H1 (cell line): ENCODE data around the gene DCTN5. TPM values are rescaled to one million over a fixed set of nuclear protein-coding genes. Genes with fewer than 3 reads are reported as not detected.
"Not testable (repeated sequence)": the region's sequence is repeated elsewhere in the genome, so short reads cannot be mapped to it uniquely, and the experiment has no call there.

Experiments
- CTCF ChIA-PET: fragments of 300-600 bp; sonication (Branson Sonifier 250); formaldehyde crosslinking; loops from one replicate; lab custom pipeline; 2021; ENCODE audit not compliant: partially characterized antibody; lab: Charles Lee
- POLR2A ChIA-PET: fragments of 300-600 bp; sonication (Branson Sonifier 250); formaldehyde crosslinking; loops from one replicate; lab custom pipeline; 2021; ENCODE audit warnings: inconsistent platforms; ENCODE audit not compliant: partially characterized antibody; lab: Charles Lee
- DNase-seq, 2 experiments: peaks; one replicate each; pipeline versions ENCODE4 v3.0.0 to v3.0.0-alpha.2; 2010 to 2022; ENCODE audit warnings: low spot score in 2 of 2, low read depth in 1 of 2, mixed read lengths in 1 of 2
- FAIRE-seq: peaks from 2 replicates; lab custom pipeline; 2011; peaks lifted over from hg19 to GRCh38; lab: Jason Lieb, UNC
- H2AFZ ChIP-seq: 2 replicates; pipeline ENCODE4 v1.8.1; 2012; ENCODE audit warnings: low read length, inconsistent platforms
- H2AK5ac ChIP-seq: 2 replicates; pipeline ENCODE4 v1.6.1; 2013; ENCODE audit warnings: low read depth, low read length
- H2BK120ac ChIP-seq: replicated peaks from 2 replicates; pipeline ENCODE3; 2013; ENCODE audit warnings: low read depth, low read length, inconsistent platforms
- H2BK12ac ChIP-seq: 2 replicates; pipeline ENCODE4 v1.6.1; 2013; ENCODE audit warnings: low read depth, low read length
- H2BK15ac ChIP-seq: 2 replicates; pipeline ENCODE4 v1.6.1; 2013; ENCODE audit warnings: low read length
- H2BK20ac ChIP-seq: 2 replicates; pipeline ENCODE4 v1.6.1; 2013; ENCODE audit warnings: low read length
- H2BK5ac ChIP-seq: 2 replicates; pipeline ENCODE4 v1.6.1; 2013; ENCODE audit warnings: low read depth, low read length
- H3K14ac ChIP-seq: 2 replicates; pipeline ENCODE4 v1.6.1; 2013; ENCODE audit warnings: inconsistent platforms; ENCODE audit not compliant: insufficient read length
- H3K18ac ChIP-seq: 2 replicates; pipeline ENCODE4 v1.6.1; 2013; ENCODE audit warnings: low read length; ENCODE audit errors: extremely low read depth
- H3K23ac ChIP-seq: 2 replicates; pipeline ENCODE4 v1.6.1; 2013; ENCODE audit warnings: inconsistent platforms; ENCODE audit not compliant: insufficient read length
- H3K23me2 ChIP-seq: 2 replicates; pipeline ENCODE4 v1.6.1; 2013; ENCODE audit warnings: low read depth, low read length
- H3K27ac ChIP-seq: 2 replicates; pipeline ENCODE4 v1.6.1; 2011; ENCODE audit warnings: low read depth, low read length, inconsistent platforms
- H3K27me3 ChIP-seq, 4 experiments: replicated peaks in 1 of 4; 1 replicate in 1 of 4; 2 replicates in 3 of 4; pipeline versions ENCODE4 v1.6.1 to v1.8.1; 2011 to 2013; ENCODE audit warnings: low read length in 3 of 4, mild to moderate bottlenecking in 3 of 4, inconsistent platforms in 2 of 4, mixed read lengths in 2 of 4, moderate library complexity in 1 of 4; ENCODE audit not compliant: control insufficient read depth in 3 of 4, insufficient read depth in 3 of 4; ENCODE audit errors: extremely low read depth in 1 of 4
- H3K36me3 ChIP-seq, 4 experiments: 2 replicates each; pipeline versions ENCODE4 v1.6.1 to v1.8.1; 2011 to 2013; ENCODE audit warnings: mild to moderate bottlenecking in 4 of 4, low read length in 3 of 4, moderate library complexity in 2 of 4, control low read depth in 1 of 4, inconsistent platforms in 1 of 4; ENCODE audit not compliant: insufficient read depth in 4 of 4, control insufficient read depth in 2 of 4
- H3K4ac ChIP-seq: replicated peaks from 2 replicates; pipeline ENCODE3; 2013; ENCODE audit warnings: low read length, low read depth, mixed read lengths, inconsistent platforms; ENCODE audit not compliant: insufficient read length
- H3K4me1 ChIP-seq, 4 experiments: replicated peaks in 1 of 4; 1 replicate in 1 of 4; 2 replicates in 3 of 4; pipeline versions ENCODE4 v1.6.1 to v1.8.1; 2011 to 2013; ENCODE audit warnings: low read length in 3 of 4, inconsistent platforms in 2 of 4, mixed read lengths in 1 of 4; ENCODE audit not compliant: insufficient read depth in 4 of 4, control insufficient read depth in 3 of 4
- H3K4me2 ChIP-seq, 2 experiments: 2 replicates each; pipeline versions ENCODE4 v1.6.1 to v1.8.1; 2011 to 2013; ENCODE audit warnings: low read depth in 2 of 2, low read length in 2 of 2, control low read depth in 1 of 2, inconsistent platforms in 1 of 2, mild to moderate bottlenecking in 1 of 2; ENCODE audit not compliant: insufficient read depth in 1 of 2
- H3K4me3 ChIP-seq, 4 experiments: fragments of 200-600, 300-600 bp in 1 of 4; sonication (generic), shearing (Covaris generic), sonication (Bioruptor Twin) in 1 of 4; 2 replicates each; pipeline versions ENCODE4 v1.5.1 to v1.8.1; 2011 to 2016; ENCODE audit warnings: low read length in 4 of 4, low read depth in 3 of 4, control low read depth in 2 of 4, inconsistent platforms in 2 of 4, mild to moderate bottlenecking in 2 of 4, mixed read lengths in 1 of 4, moderate library complexity in 1 of 4; ENCODE audit not compliant: insufficient read depth in 2 of 4; ENCODE audit errors: extremely low read depth in 1 of 4
- H3K56ac ChIP-seq: replicated peaks from 2 replicates; pipeline ENCODE3; 2013; ENCODE audit warnings: low read depth, mild to moderate bottlenecking, mixed read lengths, low read length, inconsistent platforms; ENCODE audit not compliant: insufficient read length
- H3K79me1 ChIP-seq: 2 replicates; pipeline ENCODE4 v1.6.1; 2013; ENCODE audit warnings: low read depth, low read length, control low read depth
- H3K79me2 ChIP-seq, 2 experiments: 2 replicates each; pipeline versions ENCODE4 v1.6.1 to v1.8.1; 2012 to 2013; ENCODE audit warnings: low read length in 2 of 2, mild to moderate bottlenecking in 2 of 2, inconsistent platforms in 1 of 2; ENCODE audit not compliant: insufficient read depth in 2 of 2, control insufficient read depth in 1 of 2
- H3K9ac ChIP-seq, 4 experiments: replicated peaks in 1 of 4; 1 replicate in 1 of 4; 2 replicates in 3 of 4; pipeline versions ENCODE4 v1.6.1 to v1.8.1; 2011 to 2013; ENCODE audit warnings: low read depth in 3 of 4, low read length in 3 of 4, control low read depth in 2 of 4, mild to moderate bottlenecking in 2 of 4, moderate library complexity in 2 of 4, inconsistent platforms in 1 of 4; ENCODE audit errors: extremely low read depth in 1 of 4
- H3K9me3 ChIP-seq, 2 experiments: 2 replicates each; pipeline versions ENCODE4 v1.6.1 to v1.8.1; 2012 to 2013; ENCODE audit warnings: mild to moderate bottlenecking in 2 of 2, moderate library complexity in 2 of 2, control low read depth in 1 of 2, inconsistent platforms in 1 of 2, low read depth in 1 of 2, low read length in 1 of 2, mixed read lengths in 1 of 2; ENCODE audit not compliant: insufficient read depth in 2 of 2
- H4K20me1 ChIP-seq, 2 experiments: replicated peaks in 1 of 2; 2 replicates each; pipeline versions ENCODE3 to v1.8.1; 2011 to 2013; ENCODE audit warnings: inconsistent platforms in 2 of 2, low read length in 2 of 2, mild to moderate bottlenecking in 1 of 2; ENCODE audit not compliant: insufficient read depth in 2 of 2, control insufficient read depth in 1 of 2
- H4K5ac ChIP-seq: 2 replicates; pipeline ENCODE4 v1.6.1; 2013; ENCODE audit warnings: low read length, low read depth, mixed read lengths, inconsistent platforms; ENCODE audit not compliant: insufficient read length
- H4K8ac ChIP-seq: 2 replicates; pipeline ENCODE4 v1.8.0; 2013; ENCODE audit warnings: mild to moderate bottlenecking, moderate library complexity, low read length, inconsistent platforms; ENCODE audit not compliant: insufficient read depth; ENCODE audit errors: extremely low read depth
- H4K91ac ChIP-seq: replicated peaks from 2 replicates; pipeline ENCODE3; 2013; ENCODE audit warnings: low read length, mixed read lengths, inconsistent platforms; ENCODE audit not compliant: insufficient read length
- WGBS, 2 experiments: shearing (Covaris generic) in 1 of 2; methylation state at CpG; one replicate each; pipeline versions ENCODE4 v1.1.6 to v1.1.7; 2013 to 2015; ENCODE audit warnings: low lambda C conversion rate in 2 of 2, mixed read lengths in 2 of 2, inconsistent platforms in 1 of 2, low coverage in 1 of 2, missing lambda C conversion rate in 1 of 2; ENCODE audit not compliant: insufficient replicate concordance in 2 of 2, insufficient coverage in 1 of 2, insufficient read length in 1 of 2; ENCODE audit errors: extremely low coverage in 1 of 2, missing lambda C conversion rate in 1 of 2; 5-methylcytosine and 5-hydroxymethylcytosine counted together
- polyA plus RNA-seq, 7 experiments: library from polyadenylated mRNA; depleted of rRNA in 3 of 7; stranded (reverse) in 5 of 7; unstranded in 2 of 7; fragments of >200 nt in 5 of 7; fragments of 200-250 nt in 2 of 7; gene quantifications; 1 replicate in 5 of 7; 2 replicates in 1 of 7; 4 replicates in 1 of 7; pipeline versions ENCODE4 v1.2.1 to v1.2.3, GENCODE V29; 2011 to 2013; ENCODE audit warnings: missing spikeins in 2 of 7, mixed read lengths in 2 of 7
- total RNA-seq: library from RNA; stranded (reverse); fragmentation: NEBNext Ultra II Directional; extraction: Animal tissue kit (Norgen Biotek cat#: 25700); gene quantifications from 2 replicates; pipeline ENCODE4 v1.2.1, GENCODE V29; 2021

The DCTN5 gene
- total and polyA plus RNA-seq, 2 of the 8 experiments (the other 6 are each of a cell fraction or from before 2014, with no cell fraction given) = 36.0 to 74.0 TPM

- not testable (repeated sequence) for H3K27me3 ChIP-seq, H3K4me1 ChIP-seq, H4K5ac ChIP-seq, H3K4me2 ChIP-seq, H3K4me3 ChIP-seq, H2BK20ac ChIP-seq, H3K9ac ChIP-seq, H2BK15ac ChIP-seq, H3K23me2 ChIP-seq, H4K91ac ChIP-seq, H3K27ac ChIP-seq, H3K79me2 ChIP-seq, H2BK5ac ChIP-seq, H3K4ac ChIP-seq, H3K14ac ChIP-seq, H2AFZ ChIP-seq, H3K79me1 ChIP-seq, H4K8ac ChIP-seq, H2BK12ac ChIP-seq, H2BK120ac ChIP-seq, H4K20me1 ChIP-seq, H3K18ac ChIP-seq, FAIRE-seq, H3K56ac ChIP-seq, H3K9me3 ChIP-seq, H3K23ac ChIP-seq, DNase-seq, H2AK5ac ChIP-seq
- 92% methylated on average over 6 of the region's 6 CpGs; no CpG with 5 or more reads in 1 of the 2 experiments for WGBS, 2 experiments
- ChIA-PET POLR2A (interaction anchor here (1.1 to 1.4 kb wide), 2 partner anchors 10 to 40 kb away, joined by 3 to 5 read pairs; no protein-coding TSS in a partner anchor), CTCF (interaction anchor here (1.4 kb wide), 1 partner anchor 14 kb away, joined by 5 read pairs; the partner anchor contains the start of gene NDUFAB1)
- H3K36me3 ChIP-seq = peaks cover 7 to 51% (median 13%) of the 10 kb centered on the region in 4 experiments
Measured at GRCh38 chr16:23610905-23611304, 30.4 kb upstream of the DCTN5 start.
